DND-41 (cell line): ENCODE results near the gene UTP11.

Source experiments
- CTCF ChIP-seq: IDR thresholded peaks from 2 replicates; pipeline ENCODE4 v1.5.1; 2012; ENCODE audit warnings: borderline replicate concordance, low read length, moderate library complexity, mild to moderate bottlenecking; ENCODE audit not compliant: poor library complexity, severe bottlenecking; ENCODE audit errors: extremely low read depth
- EZH2 ChIP-seq: IDR thresholded peaks from 3 replicates; pipeline ENCODE4 v1.6.1; 2012; ENCODE audit warnings: borderline replicate concordance, low read depth, mild to moderate bottlenecking, moderate library complexity, low read length, inconsistent platforms; ENCODE audit not compliant: severe bottlenecking

GRCh38 chr1:38061883-38062328 is 49.4 kb downstream of the UTP11 start:
- no peak for TF ChIP-seq CTCF
- no peak for TF ChIP-seq EZH2
